DND-41 (cell line): ENCODE results near the gene ADORA2A.

Experiments
- ATAC-seq: fragments of 200-7000 bp; cut with Tn5 transposase; 3 replicates; pipeline ENCODE4 v1.9.1; 2021; ENCODE audit warnings: low read depth; ENCODE audit not compliant: insufficient read depth
- DNase-seq: peaks from one replicate; pipeline ENCODE4 v3.0.0-alpha.2; 2020
- H2AFZ ChIP-seq: 2 replicates; pipeline ENCODE4 v1.6.0; 2012; ENCODE audit warnings: low read depth, low read length
- H3K27ac ChIP-seq: 2 replicates; pipeline ENCODE4 v1.5.1; 2012; ENCODE audit warnings: low read length, inconsistent platforms
- H3K27me3 ChIP-seq: fragments of 200-600 bp; sonication (generic); 2 replicates; pipeline ENCODE4 v1.6.0; 2012; ENCODE audit warnings: low read length, mild to moderate bottlenecking, inconsistent platforms; ENCODE audit not compliant: insufficient read depth, poor library complexity
- H3K36me3 ChIP-seq: 2 replicates; pipeline ENCODE4 v1.5.1; 2012; ENCODE audit warnings: low read length, inconsistent platforms; ENCODE audit not compliant: insufficient read depth
- H3K4me1 ChIP-seq: 2 replicates; pipeline ENCODE4 v1.5.1; 2012; ENCODE audit warnings: mild to moderate bottlenecking, low read length; ENCODE audit not compliant: insufficient read depth
- H3K4me2 ChIP-seq: 2 replicates; pipeline ENCODE4 v1.6.0; 2012; ENCODE audit warnings: mild to moderate bottlenecking, moderate library complexity, low read length, inconsistent platforms; ENCODE audit not compliant: insufficient read depth
- H3K4me3 ChIP-seq, 2 experiments: fragments of 200-600 bp in 1 of 2; shearing (Covaris generic) in 1 of 2; 2 replicates each; pipeline ENCODE4 v1.5.1; 2012 to 2016; ENCODE audit warnings: inconsistent platforms in 2 of 2, low read length in 2 of 2, mild to moderate bottlenecking in 2 of 2, low read depth in 1 of 2, moderate library complexity in 1 of 2
- H3K79me2 ChIP-seq: 2 replicates; pipeline ENCODE4 v1.6.0; 2012; ENCODE audit warnings: low read length, inconsistent platforms; ENCODE audit not compliant: insufficient read depth
- H3K9ac ChIP-seq: 2 replicates; pipeline ENCODE4 v1.6.0; 2012; ENCODE audit warnings: low read depth, mild to moderate bottlenecking, inconsistent platforms, low read length, moderate library complexity
- H3K9me3 ChIP-seq: 2 replicates; pipeline ENCODE4 v1.5.1; 2012; ENCODE audit warnings: low read length, moderate library complexity, mild to moderate bottlenecking, inconsistent platforms; ENCODE audit not compliant: insufficient read depth, severe bottlenecking
- H4K20me1 ChIP-seq: 2 replicates; pipeline ENCODE4 v1.6.0; 2012; ENCODE audit warnings: low read length; ENCODE audit not compliant: insufficient read depth
- EZH2 ChIP-seq: IDR thresholded peaks from 3 replicates; pipeline ENCODE4 v1.6.1; 2012; ENCODE audit warnings: borderline replicate concordance, low read depth, mild to moderate bottlenecking, moderate library complexity, low read length, inconsistent platforms; ENCODE audit not compliant: severe bottlenecking
- TF ChIP-seq, protein P1 (sequence below): IDR thresholded peaks from 2 replicates; pipeline ENCODE4 v1.5.1; 2012; ENCODE audit warnings: borderline replicate concordance, low read length, moderate library complexity, mild to moderate bottlenecking; ENCODE audit not compliant: poor library complexity, severe bottlenecking; ENCODE audit errors: extremely low read depth

The ADORA2A gene

DNA sequence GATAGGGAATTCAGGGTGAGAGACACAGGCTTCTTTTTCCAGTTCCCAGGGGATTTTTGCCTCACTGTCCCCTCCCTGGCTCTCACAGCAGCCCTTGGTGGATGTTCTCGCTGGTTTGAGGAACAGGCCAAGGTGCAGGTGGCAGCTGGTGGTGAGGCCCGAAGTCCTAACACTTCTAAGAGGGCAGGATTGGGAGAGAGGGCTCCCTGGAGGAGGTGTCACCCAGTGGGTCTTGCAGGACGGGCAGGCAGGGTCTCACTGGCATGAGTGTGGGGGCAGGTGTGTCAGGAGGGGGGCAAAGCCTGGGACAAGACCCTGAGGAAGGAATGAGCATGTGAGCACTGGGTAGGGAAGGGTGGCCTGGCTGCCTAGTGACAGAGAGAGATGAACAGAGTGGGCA, 9.2 kb downstream of the ADORA2A start:
- DNase-seq (no peak), ATAC-seq (no peak)
- Histone ChIP-seq H3K36me3 (peaks cover 32% of the 10 kb centered on the region), H2AFZ (no peak overlapping the region), H3K4me1 (peaks cover 76% of the 10 kb centered on the region), H3K27me3 (no peaks in the 10 kb centered on the region), H3K4me3 (no peak overlapping the region), H3K79me2 (peaks cover 23% of the 10 kb centered on the region), H4K20me1 (peaks cover 4% of the 10 kb centered on the region; the same call in 1 of the 2 replicates), H3K27ac (peak overlapping the region; percentile 95), H3K9me3 (no peaks in the 10 kb centered on the region), H3K9ac (peak overlapping the region; percentile 41), H3K4me2 (0 out of 2 replicates have a peak overlapping the region, but pooled peaks have one; percentile 1)
- no peak for TF ChIP-seq EZH2
- TF ChIP-seq, protein P1, sequence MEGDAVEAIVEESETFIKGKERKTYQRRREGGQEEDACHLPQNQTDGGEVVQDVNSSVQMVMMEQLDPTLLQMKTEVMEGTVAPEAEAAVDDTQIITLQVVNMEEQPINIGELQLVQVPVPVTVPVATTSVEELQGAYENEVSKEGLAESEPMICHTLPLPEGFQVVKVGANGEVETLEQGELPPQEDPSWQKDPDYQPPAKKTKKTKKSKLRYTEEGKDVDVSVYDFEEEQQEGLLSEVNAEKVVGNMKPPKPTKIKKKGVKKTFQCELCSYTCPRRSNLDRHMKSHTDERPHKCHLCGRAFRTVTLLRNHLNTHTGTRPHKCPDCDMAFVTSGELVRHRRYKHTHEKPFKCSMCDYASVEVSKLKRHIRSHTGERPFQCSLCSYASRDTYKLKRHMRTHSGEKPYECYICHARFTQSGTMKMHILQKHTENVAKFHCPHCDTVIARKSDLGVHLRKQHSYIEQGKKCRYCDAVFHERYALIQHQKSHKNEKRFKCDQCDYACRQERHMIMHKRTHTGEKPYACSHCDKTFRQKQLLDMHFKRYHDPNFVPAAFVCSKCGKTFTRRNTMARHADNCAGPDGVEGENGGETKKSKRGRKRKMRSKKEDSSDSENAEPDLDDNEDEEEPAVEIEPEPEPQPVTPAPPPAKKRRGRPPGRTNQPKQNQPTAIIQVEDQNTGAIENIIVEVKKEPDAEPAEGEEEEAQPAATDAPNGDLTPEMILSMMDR, result no peak

DNA sequence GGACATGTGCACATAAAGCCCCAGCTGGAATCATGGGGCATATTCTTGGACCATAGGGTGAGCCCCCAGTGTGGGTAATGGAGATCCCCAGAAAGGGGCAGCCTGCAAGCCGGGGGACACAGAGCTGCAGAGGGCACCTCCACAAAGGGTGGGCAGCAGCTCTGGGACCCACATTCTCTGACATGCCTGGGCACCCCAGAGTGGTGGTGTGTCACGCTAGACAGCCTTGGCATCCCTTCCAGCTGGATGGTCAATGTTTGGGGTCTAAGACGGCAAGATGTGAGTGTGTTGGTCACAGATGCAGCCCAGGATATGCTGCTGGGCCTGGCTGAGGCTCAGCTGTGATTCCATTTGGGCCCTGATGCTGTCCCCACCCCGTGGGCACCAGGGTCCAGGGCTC, 9.7 kb downstream of the ADORA2A start:
- H3K4me3 ChIP-seq, result no peak overlapping the region
- peaks cover 4% of the 10 kb centered on the region; the same call in 1 of the 2 replicates for H4K20me1 ChIP-seq
- H3K9me3 ChIP-seq, result no peaks in the 10 kb centered on the region
- H3K4me1 ChIP-seq, result peaks cover 70% of the 10 kb centered on the region
- no peak overlapping the region for H2AFZ ChIP-seq
- no peaks in the 10 kb centered on the region for H3K27me3 ChIP-seq
- H3K27ac ChIP-seq, result peak overlapping the region; percentile 95
- TF ChIP-seq, protein P1, result no peak
- TF ChIP-seq EZH2, result no peak
- peak overlapping the region; percentile 1; the same call in 1 of the 2 replicates for H3K4me2 ChIP-seq
- H3K36me3 ChIP-seq, result peaks cover 37% of the 10 kb centered on the region
- peak overlapping the region; percentile 41 for H3K9ac ChIP-seq
- DNase-seq (no peak), ATAC-seq (no peak)
- peaks cover 19% of the 10 kb centered on the region; the same call in 1 of the 2 replicates for H3K79me2 ChIP-seq

DNA sequence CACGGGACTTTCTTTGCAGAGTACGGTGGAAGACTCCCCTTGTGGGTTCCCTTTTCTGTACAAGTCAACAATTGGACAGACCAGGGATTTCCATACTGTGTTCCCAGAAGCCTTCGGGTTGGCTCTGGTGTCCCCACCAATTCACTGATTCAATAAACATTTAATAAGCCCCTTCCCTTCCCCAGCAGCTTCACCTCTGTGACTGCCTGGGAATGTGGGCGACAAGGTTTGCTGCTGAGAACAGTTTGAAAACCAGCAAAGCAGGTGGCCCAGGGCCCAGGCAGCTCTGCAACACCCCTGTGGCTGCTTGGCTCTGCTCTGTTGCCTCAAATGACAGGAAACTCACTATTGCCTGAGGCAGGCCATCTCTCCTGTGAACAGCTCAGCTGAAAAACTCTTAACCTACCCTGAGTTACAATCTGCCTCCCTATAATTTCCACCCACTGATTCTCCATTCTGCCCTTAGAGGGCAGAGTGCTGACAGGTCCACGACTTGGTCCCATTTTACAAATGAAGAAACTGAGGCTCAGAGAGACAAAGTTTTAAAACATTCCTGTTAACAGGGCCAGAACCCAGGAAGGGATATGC, 10.4 kb downstream of the ADORA2A start:
- ATAC-seq, result peak; percentile 68
- TF ChIP-seq EZH2, result no peak
- TF ChIP-seq, protein P1, result peak; percentile 73
- H4K20me1 ChIP-seq, result peaks cover 4% of the 10 kb centered on the region; the same call in 1 of the 2 replicates
- H3K4me3 ChIP-seq, result no peak overlapping the region
- no peak overlapping the region for H3K4me2 ChIP-seq
- H3K4me1 ChIP-seq, result peaks cover 63% of the 10 kb centered on the region
- peaks cover 14% of the 10 kb centered on the region; the same call in 1 of the 2 replicates for H3K79me2 ChIP-seq
- H3K36me3 ChIP-seq, result peaks cover 45% of the 10 kb centered on the region
- peak; percentile 78 for DNase-seq
- H3K9me3 ChIP-seq, result no peaks in the 10 kb centered on the region
- no peak overlapping the region for H2AFZ ChIP-seq
- H3K9ac ChIP-seq, result peak overlapping the region; percentile 41
- H3K27ac ChIP-seq, result peak overlapping the region; percentile 95
- H3K27me3 ChIP-seq, result no peaks in the 10 kb centered on the region
